Measurements from ENCODE around the gene PIGR. TPM values are rescaled to one million over a fixed set of nuclear protein-coding genes. Genes with fewer than 3 reads are reported as not detected.

Gene PIGR
- total and polyA plus RNA-seq, 3 donors from 2014 or later, result 0.38 TPM; not detected in 2

GRCh38 chr1:206890125-206891060 is 55.9 kb downstream of the PIGR start:
- no peak overlapping the region for H3K27ac ChIP-seq
- H3K27me3 ChIP-seq, result no peaks in the 10 kb centered on the region
- WGBS, 2 donors, result 72 to 77% methylated on average over 15 of the region's 15 CpGs
- no peaks in the 10 kb centered on the region for H3K9me3 ChIP-seq
- no peaks in the 10 kb centered on the region for H3K4me1 ChIP-seq
- TF ChIP-seq POLR2A (IDR thresholded peaks at IDR 0.05) (no peak), CTCF (IDR thresholded peaks at IDR 0.05) (no peak)
- no peaks in the 10 kb centered on the region for H3K36me3 ChIP-seq (ENCODE audit: low read depth, missing control alignments)
- no peak for DNase-seq
- no peak overlapping the region for H3K4me3 ChIP-seq
- intact Hi-C loops (cut with DNase I; ENCODE audit: low total_unique reads), result no loop called here

- DNase-seq, result no peak
- no peak for TF ChIP-seq CTCF (IDR thresholded peaks at IDR 0.05)
- H3K4me1 ChIP-seq, result no peaks in the 10 kb centered on the region
- 67 to 68% methylated on average over 4 of the region's 4 CpGs for WGBS, 2 donors
- H3K36me3 ChIP-seq (ENCODE audit: low read depth, missing control alignments), result no peaks in the 10 kb centered on the region
- H3K27ac ChIP-seq, result no peak overlapping the region
- no peak overlapping the region for H3K4me3 ChIP-seq
- H3K9me3 ChIP-seq, result no peaks in the 10 kb centered on the region
- no peaks in the 10 kb centered on the region for H3K27me3 ChIP-seq
- intact Hi-C loops (cut with DNase I; ENCODE audit: low total_unique reads), result no loop called here
These were observed 58.6 kb downstream of the PIGR start for GRCh38 chr1:206887701-206888100.

GRCh38 chr1:206886831-206887230 is 59.4 kb downstream of the PIGR start:
- no peaks in the 10 kb centered on the region for H3K4me1 ChIP-seq
- 88 to 100% methylated on average over 1 of the region's 1 CpG for WGBS, 2 donors
- no peaks in the 10 kb centered on the region for H3K36me3 ChIP-seq (ENCODE audit: low read depth, missing control alignments)
- TF ChIP-seq POLR2A (IDR thresholded peaks at IDR 0.05) (no peak), CTCF (IDR thresholded peaks at IDR 0.05) (no peak)
- no peak overlapping the region for H3K4me3 ChIP-seq
- intact Hi-C loops (cut with DNase I; ENCODE audit: low total_unique reads), result no loop called here
- no peaks in the 10 kb centered on the region for H3K27me3 ChIP-seq
- no peaks in the 10 kb centered on the region for H3K9me3 ChIP-seq
- H3K27ac ChIP-seq, result no peak overlapping the region
- no peak for DNase-seq

GRCh38 chr1:206885341-206886060 is 60.8 kb downstream of the PIGR start:
- Histone ChIP-seq H3K4me3 (no peak overlapping the region), H3K9me3 (no peaks in the 10 kb centered on the region)
- TF ChIP-seq POLR2A (IDR thresholded peaks at IDR 0.05), result no peak
- TF ChIP-seq CTCF (IDR thresholded peaks at IDR 0.05), result no peak

More at GRCh38 chr1:206885341-206886060, 60.8 kb downstream of the PIGR start:
- 78 to 83% methylated on average over 3 of the region's 3 CpGs for WGBS, 2 donors
- no peaks in the 10 kb centered on the region for H3K27me3 ChIP-seq
- no peaks in the 10 kb centered on the region for H3K36me3 ChIP-seq (ENCODE audit: low read depth, missing control alignments)
- DNase-seq, result no peak
- no peaks in the 10 kb centered on the region for H3K4me1 ChIP-seq
- intact Hi-C loops (cut with DNase I; ENCODE audit: low total_unique reads), result no loop called here
- no peak overlapping the region for H3K27ac ChIP-seq

Measured in testis (tissue), 3 donors.